Lower leg skin (tissue), 3 donors: ENCODE measurements around the gene MAD1L1.

Source experiments
- POLR2A ChIP-seq, 2 donors: fragments of 450-650 bp; IDR thresholded peaks; one replicate each; pipeline ENCODE4 v1.6.1; 2016 to 2017; ENCODE audit warnings: antibody characterized with exemption in 2 of 2, mild to moderate bottlenecking in 1 of 2, moderate library complexity in 1 of 2
- TF ChIP-seq, protein P1 (sequence below), 3 donors: fragments of 450-650 bp; IDR thresholded peaks; one replicate each; pipeline ENCODE4 v1.5.1; 2016; ENCODE audit warnings: antibody characterized with exemption in 3 of 3, mild to moderate bottlenecking in 3 of 3, moderate library complexity in 2 of 3

- TF ChIP-seq, protein P1, sequence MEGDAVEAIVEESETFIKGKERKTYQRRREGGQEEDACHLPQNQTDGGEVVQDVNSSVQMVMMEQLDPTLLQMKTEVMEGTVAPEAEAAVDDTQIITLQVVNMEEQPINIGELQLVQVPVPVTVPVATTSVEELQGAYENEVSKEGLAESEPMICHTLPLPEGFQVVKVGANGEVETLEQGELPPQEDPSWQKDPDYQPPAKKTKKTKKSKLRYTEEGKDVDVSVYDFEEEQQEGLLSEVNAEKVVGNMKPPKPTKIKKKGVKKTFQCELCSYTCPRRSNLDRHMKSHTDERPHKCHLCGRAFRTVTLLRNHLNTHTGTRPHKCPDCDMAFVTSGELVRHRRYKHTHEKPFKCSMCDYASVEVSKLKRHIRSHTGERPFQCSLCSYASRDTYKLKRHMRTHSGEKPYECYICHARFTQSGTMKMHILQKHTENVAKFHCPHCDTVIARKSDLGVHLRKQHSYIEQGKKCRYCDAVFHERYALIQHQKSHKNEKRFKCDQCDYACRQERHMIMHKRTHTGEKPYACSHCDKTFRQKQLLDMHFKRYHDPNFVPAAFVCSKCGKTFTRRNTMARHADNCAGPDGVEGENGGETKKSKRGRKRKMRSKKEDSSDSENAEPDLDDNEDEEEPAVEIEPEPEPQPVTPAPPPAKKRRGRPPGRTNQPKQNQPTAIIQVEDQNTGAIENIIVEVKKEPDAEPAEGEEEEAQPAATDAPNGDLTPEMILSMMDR (IDR thresholded peaks at IDR 0.05): no peak
- no peak for TF ChIP-seq POLR2A (IDR thresholded peaks at IDR 0.05)
Observed at GRCh38 chr7:2038931-2039728, 193.6 kb downstream of the MAD1L1 start.
